HL-60 (cell line): ENCODE data around the gene TPK1.

ENCODE experiments used
- CTCF ChIP-seq: IDR thresholded peaks from one replicate; pipeline ENCODE4 v1.5.1; 2011; ENCODE audit warnings: low read length, control low read depth, inconsistent platforms; ENCODE audit not compliant: insufficient read depth
- POLR2AphosphoS5 ChIP-seq: IDR thresholded peaks from 2 replicates; pipeline ENCODE4 v1.6.1; 2012; ENCODE audit warnings: low read depth

- TF ChIP-seq CTCF (no peak), POLR2AphosphoS5 (no peak)
Observed at GRCh38 chr7:144548556-144548955, 287.3 kb downstream of the TPK1 start.
